GM21717 (cell line): ENCODE data around the gene SHANK2.

Source experiments
- ATAC-seq: cut with Tn5 transposase; IDR thresholded peaks from one replicate; pipeline ENCODE4 v1.9.1; 2021; ENCODE audit warnings: mild to moderate bottlenecking, moderate library complexity; ENCODE audit not compliant: unreplicated experiment

Gene SHANK2

DNA sequence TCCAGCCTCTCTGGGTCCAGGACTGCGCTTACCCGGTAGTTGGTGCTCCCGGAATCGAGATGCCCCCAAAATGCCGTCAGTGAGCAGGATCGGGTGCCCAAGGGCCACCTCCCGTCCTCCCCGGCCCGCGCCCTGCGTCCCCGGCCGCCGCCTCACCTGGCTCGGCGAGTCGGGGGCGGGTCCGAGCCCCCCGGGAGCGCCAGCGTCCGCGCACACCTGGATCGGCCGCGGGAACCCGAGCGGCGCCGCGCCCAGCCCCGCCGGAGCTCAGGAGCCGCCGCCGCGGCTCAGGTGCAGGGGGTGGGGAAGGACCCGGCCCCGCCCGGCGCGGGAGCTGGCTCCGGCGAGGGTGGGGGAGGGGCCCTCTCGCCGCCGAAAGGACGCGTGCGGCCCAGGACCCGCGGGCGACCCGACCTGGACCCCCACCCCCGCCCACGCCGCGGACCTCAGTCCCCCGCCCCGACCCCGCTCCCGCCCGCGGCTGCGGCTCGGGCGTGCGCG is at the start of gene SHANK2:
Gene SHANK2, minus strand, starts transcription at position 309 of the 501 bp plus-strand sequence. CDS start 105,251 bp downstream, outside the sequence.
- ATAC-seq: no peak

- ATAC-seq: no peak
Measured at GRCh38 chr11:71301858-71302533, 49.6 kb upstream of the SHANK2 start.

DNA sequence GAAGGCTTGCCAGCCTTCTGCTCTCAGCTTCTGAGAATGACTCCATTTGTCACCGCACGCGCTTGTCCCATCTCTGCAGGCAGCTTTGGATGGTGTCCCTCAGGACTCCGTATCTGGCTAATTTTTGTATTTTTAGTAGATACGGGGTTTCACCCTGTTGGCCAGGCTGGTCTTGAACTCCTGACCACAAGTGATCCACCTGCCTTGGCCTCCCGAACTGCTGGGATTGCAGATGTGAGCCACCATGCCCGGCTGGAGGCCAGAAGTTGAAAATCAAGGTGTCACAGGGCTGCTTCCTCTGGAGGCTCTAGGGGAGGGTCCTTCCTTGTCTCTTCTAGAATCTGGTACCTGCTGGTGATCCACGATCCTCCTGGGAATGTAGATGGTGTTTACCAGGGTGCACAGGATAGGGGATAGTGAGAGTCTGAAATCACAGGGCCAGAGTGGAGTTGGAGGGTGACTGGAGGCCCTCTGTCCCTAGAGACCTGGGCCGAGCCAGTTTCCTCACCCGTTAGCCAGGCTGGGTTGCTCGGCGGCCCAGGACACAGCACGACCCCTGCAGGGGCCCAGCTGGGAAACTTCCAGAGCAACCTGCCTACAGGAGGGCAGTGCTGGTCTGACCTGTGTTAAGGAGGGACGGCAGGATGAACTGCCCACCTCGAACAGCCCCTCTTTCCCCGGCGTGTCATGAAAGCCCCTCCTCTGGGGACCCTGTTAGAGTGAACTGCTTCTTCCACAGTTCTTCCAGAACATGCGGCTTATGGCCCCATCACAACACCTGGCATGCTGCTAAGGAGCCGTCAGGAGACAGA is 48.9 kb upstream of the SHANK2 start:
- ATAC-seq: no peak

DNA sequence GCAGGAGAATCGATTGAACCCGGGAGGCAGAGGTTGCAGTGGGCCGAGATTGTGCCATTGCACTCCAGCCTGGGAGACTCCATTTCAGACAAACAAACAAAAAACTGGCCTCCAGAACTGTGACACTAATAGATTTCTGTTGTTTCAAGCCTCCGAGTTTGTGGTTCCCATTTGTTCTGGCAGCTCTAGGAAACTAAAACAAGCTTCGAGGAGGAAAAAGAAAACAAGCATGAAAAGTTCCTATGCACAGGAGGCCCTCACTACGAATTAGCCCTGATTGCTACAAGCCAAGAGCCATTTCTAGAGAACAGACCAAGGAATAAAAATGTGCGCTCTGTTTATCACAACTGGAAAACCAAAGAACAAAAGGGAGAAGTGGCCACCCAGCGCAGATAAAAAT is 47.8 kb upstream of the SHANK2 start:
- ATAC-seq: no peak

DNA sequence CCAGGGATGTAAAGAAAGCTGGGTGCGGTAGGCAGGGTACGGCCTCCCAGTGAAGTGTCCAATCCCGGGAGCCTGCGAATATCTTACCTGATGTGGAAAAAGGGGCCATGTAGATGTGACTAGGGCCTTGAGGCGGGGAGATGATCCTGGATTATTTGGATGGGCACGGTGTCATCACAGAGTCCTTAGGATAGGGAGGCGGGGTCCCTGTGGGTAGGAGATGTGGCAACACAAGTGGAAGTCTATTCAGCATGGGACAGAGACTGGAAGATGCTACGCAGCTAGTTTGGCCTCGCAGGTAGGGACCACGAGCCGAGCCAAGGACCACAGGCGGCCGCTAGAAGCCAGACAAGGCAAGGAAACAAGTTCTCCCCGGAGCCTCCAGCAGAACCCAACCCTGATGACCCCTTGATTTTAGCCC is 46.4 kb upstream of the SHANK2 start:
- no peak for ATAC-seq

- ATAC-seq: no peak
Measured at GRCh38 chr11:71298016-71298550, 45.7 kb upstream of the SHANK2 start.

DNA sequence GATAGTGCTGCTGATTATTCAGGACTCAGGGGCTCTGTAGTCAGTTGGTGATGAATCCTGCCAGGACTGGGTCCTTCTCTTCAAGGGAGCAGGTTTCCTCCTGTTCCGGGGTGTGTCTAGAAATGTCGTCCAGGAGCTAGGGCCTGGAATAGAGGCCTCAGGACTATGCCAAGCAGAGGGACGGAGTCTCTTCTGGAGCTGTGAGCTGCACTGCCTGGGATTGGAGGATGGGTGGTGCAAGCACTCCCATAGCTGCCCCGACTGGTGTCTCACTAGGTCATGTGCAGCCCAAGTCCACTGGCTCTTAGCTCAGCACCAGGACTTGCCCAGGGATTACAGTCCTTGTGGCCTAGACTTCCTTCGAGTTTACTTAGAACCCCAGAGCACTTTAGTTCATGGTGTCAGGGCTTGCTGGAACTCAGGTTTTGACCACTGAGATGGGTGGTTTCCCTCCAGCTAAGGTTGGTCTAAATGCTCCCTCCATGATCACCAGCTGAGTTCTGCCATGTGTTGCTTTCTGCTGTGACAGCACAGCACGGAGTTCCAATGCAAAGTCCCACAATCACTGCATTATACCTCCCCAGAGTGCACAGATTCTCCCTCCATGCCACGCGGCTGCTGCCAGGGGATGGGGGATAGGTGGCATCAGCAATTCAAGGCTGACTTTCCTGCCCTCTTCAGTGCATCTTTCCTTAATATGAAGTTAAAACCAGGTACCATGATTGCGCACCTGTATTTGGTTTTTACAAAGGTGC is 42.6 kb upstream of the SHANK2 start:
- no peak for ATAC-seq

GRCh38 chr11:71293961-71294782 is 41.8 kb upstream of the SHANK2 start:
- no peak for ATAC-seq

- no peak for ATAC-seq
Measured at GRCh38 chr11:71286701-71287643, 34.6 kb upstream of the SHANK2 start.

DNA sequence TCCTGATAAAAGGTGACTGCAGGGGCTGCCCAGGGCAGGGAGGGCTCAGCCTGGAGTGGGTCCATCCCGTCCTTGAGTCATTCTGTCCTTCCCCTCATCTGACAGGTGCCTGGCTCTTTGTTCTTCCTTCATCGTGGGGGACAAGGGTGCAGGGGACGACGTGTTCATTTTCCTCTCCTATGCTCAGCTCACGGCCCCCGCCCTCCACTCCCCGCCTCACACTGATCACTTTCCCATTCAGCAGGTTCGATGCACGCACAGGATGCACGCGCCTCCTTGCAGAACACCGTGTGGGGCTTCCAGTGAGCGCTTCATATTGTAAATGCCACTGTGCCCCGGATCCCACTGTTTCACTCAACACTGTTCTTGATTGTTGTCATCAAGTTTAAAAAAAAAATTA is 32.7 kb upstream of the SHANK2 start:
- no peak for ATAC-seq

DNA sequence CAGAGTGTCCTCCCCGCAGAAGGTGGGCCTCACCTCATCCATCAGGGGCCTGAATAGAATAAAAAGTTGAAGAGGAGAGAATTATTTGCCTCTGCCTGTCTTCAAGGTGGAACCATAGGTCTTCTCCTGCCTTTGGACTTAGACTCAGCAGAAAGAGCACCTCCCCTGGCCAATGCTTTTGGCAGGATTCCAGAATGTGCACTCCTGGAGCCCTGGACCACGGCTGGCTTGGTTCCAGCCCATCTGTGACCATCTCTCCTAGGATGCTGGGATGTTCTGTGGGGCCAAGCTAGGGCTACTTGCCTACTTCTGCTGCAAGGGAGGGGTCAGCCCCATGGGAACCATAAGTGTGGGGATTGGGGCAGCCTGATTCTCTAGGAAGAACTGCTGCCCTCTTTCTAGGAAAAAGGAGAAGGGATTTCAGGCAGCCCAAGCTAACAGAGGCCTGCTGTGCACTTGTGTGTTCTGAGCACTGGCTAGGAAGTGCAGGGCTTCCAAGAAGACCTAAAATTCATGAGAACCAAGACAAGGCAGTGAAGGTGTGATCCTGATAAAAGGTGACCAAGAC is 32.2 kb upstream of the SHANK2 start:
- no peak for ATAC-seq

DNA sequence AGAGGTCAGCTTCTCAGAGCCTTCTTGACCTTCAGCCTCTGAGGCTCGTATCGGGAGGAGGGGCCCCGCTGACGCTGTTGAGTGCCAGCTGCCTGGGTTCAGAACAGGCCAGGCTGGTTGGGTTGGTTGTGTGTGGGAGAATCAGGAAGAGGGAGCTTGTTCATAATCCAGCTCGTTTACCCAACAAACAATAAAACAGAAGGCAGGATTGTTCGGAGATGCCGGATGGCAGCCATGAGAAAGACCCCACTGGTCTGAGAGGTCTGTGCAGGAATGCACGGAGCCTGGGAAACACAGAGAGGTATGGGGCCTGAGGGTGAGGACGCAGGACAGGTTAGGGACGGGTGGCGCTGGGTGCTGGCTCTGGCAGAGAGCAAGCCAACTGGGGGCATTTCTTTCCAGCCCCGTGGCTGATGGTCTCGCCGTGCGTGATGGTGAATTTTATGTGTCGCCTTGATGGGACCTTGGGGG is 31.6 kb upstream of the SHANK2 start:
- ATAC-seq: no peak

- ATAC-seq: no peak
Measured at GRCh38 chr11:71282581-71283351, 30.4 kb upstream of the SHANK2 start.

- no peak for ATAC-seq
Measured at GRCh38 chr11:71281831-71282230, 29.5 kb upstream of the SHANK2 start.

- no peak for ATAC-seq
Measured at GRCh38 chr11:71281204-71281603, 28.8 kb upstream of the SHANK2 start.

DNA sequence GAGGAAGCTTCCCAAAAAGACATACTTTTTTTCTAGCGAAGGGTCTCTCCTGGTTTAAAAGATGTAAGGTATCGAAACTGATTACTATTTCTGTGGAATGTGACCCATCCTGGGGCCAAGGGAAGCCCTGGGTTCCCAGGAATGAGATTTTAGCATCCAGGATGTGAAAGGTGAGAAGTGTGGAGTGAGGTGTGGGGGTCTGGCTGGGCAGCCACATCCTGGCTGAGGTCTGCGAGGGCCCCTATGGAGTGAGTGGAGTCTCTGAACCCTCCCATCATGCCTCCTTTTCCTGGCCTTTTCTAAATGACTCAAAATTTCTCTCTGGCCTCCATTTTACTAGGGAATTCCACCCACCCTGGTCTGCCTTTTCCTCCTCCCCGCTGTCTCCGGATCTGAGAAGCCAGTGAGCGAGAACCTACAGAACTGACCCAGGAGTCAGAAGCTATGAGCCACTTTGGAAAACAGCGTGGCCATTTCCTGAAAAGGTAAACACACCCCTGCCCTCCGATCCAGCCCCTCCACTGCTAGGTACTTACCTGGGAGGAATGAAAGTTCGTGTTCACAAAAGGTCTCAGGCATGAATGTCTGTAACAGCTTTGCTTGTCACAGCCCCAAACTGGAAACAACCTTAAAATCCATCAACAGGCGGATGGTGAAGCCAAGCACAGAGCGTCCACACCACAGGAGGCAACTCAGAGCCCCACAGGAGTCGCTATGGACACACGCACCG is 27.7 kb upstream of the SHANK2 start:
- no peak for ATAC-seq

GRCh38 chr11:71272161-71272560 is 19.8 kb upstream of the SHANK2 start:
- ATAC-seq: no peak
